Loucy (cell line): ENCODE measurements around the gene PSMD11.

ENCODE experiments used
- CTCF ChIP-seq: fragments of 200-600 bp; sonication (generic); conservative IDR thresholded peaks from 2 replicates; pipeline ENCODE4 v1.5.1; 2014; ENCODE audit warnings: mild to moderate bottlenecking, antibody characterized with exemption, low read length
- EZH2phosphoT487 ChIP-seq: fragments of 200-600 bp; IDR thresholded peaks from 2 replicates; pipeline ENCODE4 v1.6.1; 2018; ENCODE audit warnings: antibody characterized with exemption, mild to moderate bottlenecking, moderate library complexity, borderline replicate concordance

- TF ChIP-seq CTCF = no peak
- TF ChIP-seq EZH2phosphoT487 = no peak
These were observed 73.7 kb downstream of the PSMD11 start for GRCh38 chr17:32517982-32518381.
